Neural cell (in vitro differentiated cells): Measurements from ENCODE around the gene DLG2.

ENCODE experiments used
- CTCF ChIP-seq: fragments of 450-650 bp; IDR thresholded peaks from 2 replicates; pipeline ENCODE4 v1.5.1; 2014; ENCODE audit warnings: antibody characterized with exemption, mild to moderate bottlenecking, moderate library complexity; ENCODE audit not compliant: poor library complexity, severe bottlenecking
- EP300 ChIP-seq: fragments of 450-650 bp; conservative IDR thresholded peaks from 2 replicates; pipeline ENCODE4 v1.6.1; 2014; ENCODE audit warnings: antibody characterized with exemption, mild to moderate bottlenecking, moderate library complexity; ENCODE audit not compliant: poor library complexity, severe bottlenecking
- EZH2 ChIP-seq: fragments of 200-600, 300-800 bp; shearing (Covaris generic), sonication (generic); IDR thresholded peaks from 2 replicates; pipeline ENCODE4 v1.6.1; 2014; ENCODE audit warnings: antibody characterized with exemption, low read length, borderline replicate concordance, mild to moderate bottlenecking; ENCODE audit not compliant: insufficient read depth, poor library complexity, severe bottlenecking
- RAD21 ChIP-seq: fragments of 450-650 bp; conservative IDR thresholded peaks from 2 replicates; pipeline ENCODE4 v1.6.1; 2014; ENCODE audit warnings: antibody characterized with exemption, mild to moderate bottlenecking, moderate library complexity
- REST ChIP-seq: IDR thresholded peaks from 2 replicates; pipeline ENCODE4 v1.6.1; 2012; ENCODE audit warnings: borderline replicate concordance

DNA sequence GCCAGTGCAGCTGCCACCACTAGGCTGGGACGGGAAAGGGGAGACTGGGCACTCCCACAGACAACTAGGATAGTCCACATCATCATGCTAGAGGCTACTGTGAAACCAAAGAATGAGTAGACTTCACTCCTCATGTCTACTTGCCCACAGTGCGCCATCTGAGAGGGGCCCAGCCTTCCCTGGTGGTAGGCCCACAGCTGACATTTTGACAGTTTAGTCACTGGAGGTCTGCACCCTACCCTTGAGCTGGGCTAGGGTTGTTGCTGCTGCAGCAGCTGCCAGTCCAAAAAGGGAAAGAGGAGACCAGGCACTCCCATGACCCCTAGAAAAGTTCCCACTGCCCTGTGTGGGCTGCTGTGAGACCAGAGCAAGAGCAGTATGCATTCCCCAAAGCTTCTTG is 141.2 kb downstream of the DLG2 start:
- no peak for TF ChIP-seq CTCF
- no peak for TF ChIP-seq EZH2
- TF ChIP-seq EP300: no peak
- no peak for TF ChIP-seq RAD21
- no peak for TF ChIP-seq REST
